AML-193 (cell line): ENCODE data around the gene PRXL2A.
A peak's percentile ranks its signal among the peaks of the same experiment; 100 is the strongest.
"Not testable (repeated sequence)": the region's sequence is repeated elsewhere in the genome, so short reads cannot be mapped to it uniquely, and the experiment has no call there.

Source experiments
- DNase-seq, 2 experiments: peaks; one replicate each; lab custom pipeline; 2025; lab: John Stamatoyannopoulos, UW

PRXL2A gene

DNA sequence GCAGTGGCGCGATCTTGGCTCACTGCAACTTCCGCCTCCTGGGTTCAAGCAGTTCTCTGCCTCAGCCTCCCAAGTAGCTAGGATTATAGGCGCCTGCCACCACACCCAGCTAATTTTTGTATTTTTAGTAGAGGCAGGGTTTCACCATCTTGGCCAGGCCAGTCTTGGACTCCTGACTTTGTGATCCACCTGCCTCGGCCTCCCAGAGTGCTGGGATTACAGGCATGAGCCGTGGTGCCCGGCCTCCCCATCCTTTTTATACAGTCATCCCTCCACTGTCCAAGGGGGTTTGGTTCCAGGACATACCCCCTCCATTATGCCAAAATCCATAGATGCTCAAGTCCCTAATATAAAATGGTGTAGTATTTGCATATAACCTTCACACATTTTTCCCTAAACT lies 67.3 kb downstream of the PRXL2A start:
- DNase-seq, result not testable (repeated sequence)

GRCh38 chr10:80476685-80477084 lies 68.3 kb downstream of the PRXL2A start:
- no peak for DNase-seq

- DNase-seq, result no peak
Observed at GRCh38 chr10:80477813-80478212, 69.5 kb downstream of the PRXL2A start.

DNA sequence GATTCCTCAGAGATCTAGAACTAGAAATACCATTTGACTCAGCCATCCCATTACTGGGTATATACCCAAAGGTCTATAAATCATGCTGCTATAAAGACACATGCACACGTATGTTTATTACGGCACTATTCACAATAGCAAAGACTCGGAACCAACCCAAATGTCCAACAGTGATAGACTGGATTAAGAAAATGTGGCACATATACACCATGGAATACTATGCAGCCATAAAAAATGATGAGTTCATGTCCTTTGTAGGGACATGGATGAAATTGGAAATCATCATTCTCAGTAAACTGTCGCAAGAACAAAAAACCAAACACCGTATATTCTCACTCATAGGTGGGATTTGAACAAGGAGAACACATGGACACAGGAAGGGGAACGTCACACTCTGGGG lies 72.0 kb downstream of the PRXL2A start:
- not testable (repeated sequence) for DNase-seq

DNA sequence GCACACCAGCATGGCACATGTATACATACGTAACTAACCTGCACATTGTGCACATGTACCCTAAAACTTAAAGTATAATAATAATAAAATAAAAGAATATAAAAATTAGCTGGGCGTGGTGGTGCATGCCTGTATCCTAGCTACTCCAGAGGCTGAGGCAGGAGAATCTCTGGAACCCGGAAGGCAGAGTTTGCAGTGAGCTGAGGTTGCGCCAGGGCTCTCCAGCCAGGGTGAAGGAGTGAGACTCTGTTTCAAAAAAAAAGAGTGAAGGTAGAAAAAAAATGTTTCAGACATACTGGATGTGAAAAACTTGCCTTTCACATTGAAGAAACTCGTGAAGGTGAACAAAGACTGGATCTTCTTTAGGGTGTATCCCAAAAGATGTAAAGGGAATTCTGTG lies 72.5 kb downstream of the PRXL2A start:
- DNase-seq, result no peak

DNA sequence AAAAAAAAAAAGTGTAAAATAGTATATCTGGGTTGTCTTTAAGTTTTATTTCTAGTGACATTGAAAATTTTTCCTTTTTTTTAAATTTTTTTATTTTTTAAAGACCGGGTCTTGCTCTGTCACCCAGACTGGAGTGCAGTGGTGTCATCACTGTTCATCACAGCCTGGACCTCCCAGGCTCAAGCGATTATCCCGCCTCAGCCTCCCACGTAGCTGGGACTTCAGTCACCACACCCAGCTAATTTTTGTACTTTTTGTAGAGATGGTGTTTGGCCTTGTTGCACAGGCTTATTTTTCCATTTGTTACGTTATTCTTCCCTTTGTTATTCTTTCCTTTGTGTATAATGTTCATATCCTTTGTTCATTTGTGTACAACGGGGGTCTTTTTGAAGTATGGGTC lies 75.9 kb downstream of the PRXL2A start:
- DNase-seq, result no peak

GRCh38 chr10:80484676-80485075 lies 76.3 kb downstream of the PRXL2A start:
- DNase-seq, result no peak

GRCh38 chr10:80485076-80485945 lies 77.0 kb downstream of the PRXL2A start:
- DNase-seq, result no peak

DNA sequence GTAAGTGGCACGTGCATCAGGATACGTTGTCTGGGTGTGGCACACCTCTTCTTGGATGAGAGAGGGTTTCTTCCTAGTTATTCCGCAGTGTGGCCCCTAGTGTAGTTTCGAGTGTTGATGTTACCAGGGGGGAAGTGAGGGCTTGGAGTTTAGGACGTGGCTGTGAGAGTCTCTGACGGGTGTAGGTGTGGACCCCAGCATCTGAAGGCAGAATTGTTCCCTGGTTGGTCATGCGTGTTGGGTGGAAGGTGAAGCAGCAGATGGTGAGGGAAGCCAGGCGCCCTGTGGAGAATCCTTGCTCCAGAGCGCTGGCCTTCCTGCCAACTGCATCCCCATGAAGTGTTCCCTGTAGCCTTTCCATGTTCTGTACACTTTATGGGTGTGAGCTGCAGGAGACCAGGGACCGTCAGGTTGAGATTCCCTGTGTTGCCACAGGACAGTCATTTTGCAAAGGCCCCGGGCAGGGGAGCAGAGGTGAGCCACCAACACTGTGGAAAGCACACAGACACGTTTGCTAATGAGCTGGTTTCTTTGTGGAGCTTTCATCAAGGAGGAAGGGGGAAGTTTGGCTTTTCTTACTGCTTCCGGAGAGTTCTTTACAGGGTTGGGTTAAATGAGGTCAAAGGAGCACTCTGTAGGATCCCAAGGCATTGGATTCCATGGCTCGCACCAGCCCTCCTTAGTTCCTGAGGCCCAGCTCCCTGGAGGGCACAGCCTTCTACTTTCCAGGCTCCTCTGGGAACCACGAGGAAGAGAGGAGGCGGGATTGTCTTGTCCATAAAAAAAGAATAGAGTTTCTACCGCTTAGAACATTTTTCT lies 77.8 kb downstream of the PRXL2A start:
- DNase-seq, result peak; percentile 27 to 52
